KOPT-K1 (cell line): ENCODE results near the gene GNG12.

ENCODE experiments used
- H3K27ac ChIP-seq: fragments of 200-600 bp; sonication (generic); 2 replicates; pipeline ENCODE4 v1.5.1; 2016; ENCODE audit warnings: antibody characterized with exemption, mild to moderate bottlenecking, low read depth, low read length; ENCODE audit not compliant: poor library complexity, severe bottlenecking
- H3K36me3 ChIP-seq: fragments of 200-600 bp; sonication (generic); 2 replicates; pipeline ENCODE4 v1.5.1; 2017; ENCODE audit warnings: antibody characterized with exemption, mild to moderate bottlenecking, low read length, moderate library complexity; ENCODE audit not compliant: insufficient read depth
- H3K9me3 ChIP-seq: fragments of 200-600 bp; sonication (generic); 2 replicates; pipeline ENCODE4 v1.5.1; 2017; ENCODE audit warnings: antibody characterized with exemption, low read length, mild to moderate bottlenecking; ENCODE audit not compliant: insufficient read depth, poor library complexity, severe bottlenecking

The GNG12 gene

GRCh38 chr1:67831850-67832513 lies 1.3 kb downstream of the GNG12 start:
- Histone ChIP-seq H3K9me3 (peaks cover 6% of the 10 kb centered on the region), H3K36me3 (no peaks in the 10 kb centered on the region), H3K27ac (no peak overlapping the region)

GRCh38 chr1:67830928-67831830 lies 2.1 kb downstream of the GNG12 start:
- Histone ChIP-seq H3K27ac (no peak overlapping the region), H3K9me3 (peaks cover 6% of the 10 kb centered on the region), H3K36me3 (no peaks in the 10 kb centered on the region)

GRCh38 chr1:67830226-67830625 lies 3.0 kb downstream of the GNG12 start:
- Histone ChIP-seq H3K9me3 (peaks cover 6% of the 10 kb centered on the region), H3K36me3 (no peaks in the 10 kb centered on the region), H3K27ac (no peak overlapping the region)

- no peaks in the 10 kb centered on the region for H3K36me3 ChIP-seq
- no peak overlapping the region for H3K27ac ChIP-seq
- peaks cover 2% of the 10 kb centered on the region for H3K9me3 ChIP-seq
Measured at GRCh38 chr1:67827688-67828087, 5.6 kb downstream of the GNG12 start.

GRCh38 chr1:67825591-67825990 lies 7.7 kb downstream of the GNG12 start:
- no peaks in the 10 kb centered on the region for H3K9me3 ChIP-seq
- H3K27ac ChIP-seq: no peak overlapping the region
- no peaks in the 10 kb centered on the region for H3K36me3 ChIP-seq

- no peak overlapping the region for H3K27ac ChIP-seq
- no peaks in the 10 kb centered on the region for H3K9me3 ChIP-seq
- no peaks in the 10 kb centered on the region for H3K36me3 ChIP-seq
Measured at GRCh38 chr1:67824766-67825165, 8.5 kb downstream of the GNG12 start.

GRCh38 chr1:67823615-67824014 lies 9.7 kb downstream of the GNG12 start:
- H3K9me3 ChIP-seq: no peaks in the 10 kb centered on the region
- no peaks in the 10 kb centered on the region for H3K36me3 ChIP-seq
- H3K27ac ChIP-seq: no peak overlapping the region

GRCh38 chr1:67821263-67821662 lies 12.0 kb downstream of the GNG12 start:
- Histone ChIP-seq H3K9me3 (no peaks in the 10 kb centered on the region), H3K36me3 (no peaks in the 10 kb centered on the region), H3K27ac (no peak overlapping the region)

GRCh38 chr1:67818725-67819301 lies 14.5 kb downstream of the GNG12 start:
- no peaks in the 10 kb centered on the region for H3K9me3 ChIP-seq
- H3K27ac ChIP-seq: no peak overlapping the region
- H3K36me3 ChIP-seq: no peaks in the 10 kb centered on the region

GRCh38 chr1:67818162-67818561 lies 15.1 kb downstream of the GNG12 start:
- Histone ChIP-seq H3K9me3 (no peaks in the 10 kb centered on the region), H3K36me3 (no peaks in the 10 kb centered on the region), H3K27ac (no peak overlapping the region)

GRCh38 chr1:67817319-67817718 lies 15.9 kb downstream of the GNG12 start:
- Histone ChIP-seq H3K27ac (no peak overlapping the region), H3K36me3 (no peaks in the 10 kb centered on the region), H3K9me3 (no peaks in the 10 kb centered on the region)

- Histone ChIP-seq H3K36me3 (no peaks in the 10 kb centered on the region), H3K27ac (no peak overlapping the region), H3K9me3 (no peaks in the 10 kb centered on the region)
Measured at GRCh38 chr1:67816506-67816905, 16.8 kb downstream of the GNG12 start.

- Histone ChIP-seq H3K9me3 (no peaks in the 10 kb centered on the region), H3K36me3 (no peaks in the 10 kb centered on the region), H3K27ac (no peak overlapping the region)
Measured at GRCh38 chr1:67816095-67816475, 17.2 kb downstream of the GNG12 start.

- Histone ChIP-seq H3K9me3 (no peaks in the 10 kb centered on the region), H3K36me3 (no peaks in the 10 kb centered on the region), H3K27ac (no peak overlapping the region)
Measured at GRCh38 chr1:67815303-67816094, 17.8 kb downstream of the GNG12 start.
